Spleen (tissue), 7 donors: ENCODE results near the gene CASS4.

ENCODE experiments used
- CTCF ChIP-seq, 11 experiments: fragments of 200-600 bp in 7 of 11; fragments of 450-650 bp in 4 of 11; sonication (generic) in 4 of 11; IDR thresholded peaks in 8 of 11; conservative IDR thresholded peaks in 3 of 11; 1 replicate in 7 of 11; 2 replicates in 4 of 11; pipeline versions ENCODE4 v1.4.0 to v1.8.0; 2016 to 2021; ENCODE audit warnings: antibody characterized with exemption in 11 of 11, inconsistent platforms in 4 of 11, mild to moderate bottlenecking in 1 of 11
- POLR2A ChIP-seq, 3 donors: fragments of 450-650 bp; IDR thresholded peaks; one replicate each; pipeline ENCODE4 v1.5.1; 2017; ENCODE audit warnings: antibody characterized with exemption in 3 of 3, mild to moderate bottlenecking in 1 of 3
- POLR2AphosphoS5 ChIP-seq, 3 donors: sonication (generic); formaldehyde crosslinking; IDR thresholded peaks; one replicate each; pipeline ENCODE4 v1.5.1; 2017; ENCODE audit warnings: antibody characterized with exemption in 3 of 3
- donor health status: DM: no; HTN: no; CAD: no; lungs with moderate emphysema.
- donor health status: DM: no; HTN: no; CAD: no.
- donor health status: DM: no; HTN: no; CAD: no.

GRCh38 chr20:56412473-56412790 lies 372 bp downstream of the CASS4 start:
- no peak for TF ChIP-seq CTCF (IDR thresholded peaks at IDR 0.05 in 8 of 11, conservative IDR thresholded peaks at IDR 0.05 in 3 of 11)
- TF ChIP-seq POLR2A (IDR thresholded peaks at IDR 0.05), result no peak
- no peak for TF ChIP-seq POLR2AphosphoS5 (IDR thresholded peaks at IDR 0.05)
